NCI-H2196 treated with DMSO at 0.1 percent for 48 hours (cell line): Measurements from ENCODE around the gene SAP130.

ENCODE experiments used
- DNase-seq: peaks from one replicate; lab custom pipeline; 2025; ENCODE audit not compliant: unreplicated experiment; lab: John Stamatoyannopoulos, UW

SAP130 gene

GRCh38 chr2:127897531-127898211 is 130.2 kb downstream of the SAP130 start:
- DNase-seq, result no peak

GRCh38 chr2:127893494-127893893 is 134.4 kb downstream of the SAP130 start:
- DNase-seq, result no peak

- no peak for DNase-seq
These were observed 134.8 kb downstream of the SAP130 start for GRCh38 chr2:127893033-127893432.

- DNase-seq, result no peak
These were observed 136.0 kb downstream of the SAP130 start for GRCh38 chr2:127891811-127892210.
